WERI-Rb-1 (cell line): ENCODE measurements around the gene FBXO27.
A peak's percentile ranks its signal among the peaks of the same experiment; 100 is the strongest.

ENCODE experiments used
- DNase-seq: peaks from one replicate; pipeline ENCODE4 v3.0.0-alpha.2; 2020
- H3K27ac ChIP-seq: fragments of 250-450 bp; sonication (Bioruptor Pico); 2 replicates; pipeline ENCODE4 v1.5.1; 2020; ENCODE audit warnings: mild to moderate bottlenecking, moderate library complexity
- H3K27me3 ChIP-seq: fragments of 250-450 bp; sonication (Bioruptor Pico); 2 replicates; pipeline ENCODE4 v1.5.1; 2021; ENCODE audit warnings: mild to moderate bottlenecking, low read depth, moderate library complexity; ENCODE audit not compliant: insufficient read depth, severe bottlenecking
- H3K36me3 ChIP-seq: fragments of 250-450 bp; sonication (Bioruptor Pico); 2 replicates; pipeline ENCODE4 v1.5.1; 2020; ENCODE audit warnings: mild to moderate bottlenecking, moderate library complexity
- H3K4me3 ChIP-seq: 2 replicates; pipeline ENCODE4 v1.5.1; 2011; ENCODE audit warnings: low read depth, mild to moderate bottlenecking, control low read depth, low read length
- H3K9me3 ChIP-seq: fragments of 250-450 bp; sonication (Bioruptor Pico); 2 replicates; pipeline ENCODE4 v1.5.1; 2021; ENCODE audit warnings: mild to moderate bottlenecking, moderate library complexity; ENCODE audit not compliant: severe bottlenecking
- CTCF ChIP-seq: IDR thresholded peaks from 2 replicates; pipeline ENCODE4 v1.5.1; 2011; ENCODE audit warnings: low read depth, mild to moderate bottlenecking, control low read depth, inconsistent platforms, low read length

FBXO27 gene

GRCh38 chr19:38974624-38975213, 57.6 kb downstream of the FBXO27 start:
- H3K27ac ChIP-seq, result peak overlapping the region; percentile 84
- no peaks in the 10 kb centered on the region for H3K9me3 ChIP-seq
- no peaks in the 10 kb centered on the region for H3K27me3 ChIP-seq
- peak overlapping the region; percentile 74 for H3K4me3 ChIP-seq
- no peak for TF ChIP-seq CTCF
- no peak for DNase-seq
- peaks cover 15% of the 10 kb centered on the region for H3K36me3 ChIP-seq
